ENCODE measurements around the gene SH3RF1. TPM values are rescaled to one million over a fixed set of nuclear protein-coding genes. Genes with fewer than 3 reads are reported as not detected.

The SH3RF1 gene
- total RNA-seq, 1 experiment from 2014 or later: 16.6 TPM

DNA sequence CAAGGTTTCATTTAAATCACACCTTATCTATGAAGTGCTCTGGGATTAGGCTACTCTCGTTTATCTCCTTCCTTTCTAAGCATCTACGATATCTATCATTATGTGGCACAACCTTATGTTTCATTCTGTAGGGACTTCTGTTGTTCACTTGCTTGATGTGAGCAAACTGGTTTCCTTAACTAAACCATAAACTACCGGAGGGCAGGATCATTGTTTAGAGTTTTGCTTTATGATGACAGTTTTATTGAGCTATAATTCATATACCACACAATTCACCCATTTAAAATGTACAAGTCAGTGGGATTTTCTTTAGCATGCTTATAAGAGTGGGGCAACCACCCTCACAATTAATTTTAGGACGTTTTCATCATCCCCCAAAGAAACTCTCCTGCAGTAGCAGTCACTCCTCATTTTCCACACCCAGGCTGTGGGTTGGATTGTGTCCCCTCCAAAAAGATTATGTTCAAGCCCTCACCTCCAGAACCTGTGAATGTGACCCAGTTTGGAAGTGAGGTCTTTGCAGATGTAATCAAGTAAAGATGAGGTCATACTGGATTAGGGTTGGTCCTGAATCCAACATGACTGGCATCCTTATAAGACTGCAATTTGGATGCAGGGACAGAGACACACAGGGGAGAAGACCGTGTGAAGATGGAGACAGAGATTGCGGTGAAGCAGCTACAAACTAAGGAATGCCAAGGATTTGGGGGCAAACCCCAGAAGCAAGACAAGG is 42.1 kb upstream of the SH3RF1 start (continued):
- TF ChIP-seq GABPB1 (CRISPR knock-in tag; IDR thresholded peaks at IDR 0.05) (no peak), MLX (CRISPR knock-in tag; IDR thresholded peaks at IDR 0.05) (no peak), EMX1 (CRISPR knock-in tag; IDR thresholded peaks at IDR 0.05) (no peak), HMGA2 (CRISPR knock-in tag; IDR thresholded peaks at IDR 0.05) (no peak)
- TF ChIP-seq, protein P1, sequence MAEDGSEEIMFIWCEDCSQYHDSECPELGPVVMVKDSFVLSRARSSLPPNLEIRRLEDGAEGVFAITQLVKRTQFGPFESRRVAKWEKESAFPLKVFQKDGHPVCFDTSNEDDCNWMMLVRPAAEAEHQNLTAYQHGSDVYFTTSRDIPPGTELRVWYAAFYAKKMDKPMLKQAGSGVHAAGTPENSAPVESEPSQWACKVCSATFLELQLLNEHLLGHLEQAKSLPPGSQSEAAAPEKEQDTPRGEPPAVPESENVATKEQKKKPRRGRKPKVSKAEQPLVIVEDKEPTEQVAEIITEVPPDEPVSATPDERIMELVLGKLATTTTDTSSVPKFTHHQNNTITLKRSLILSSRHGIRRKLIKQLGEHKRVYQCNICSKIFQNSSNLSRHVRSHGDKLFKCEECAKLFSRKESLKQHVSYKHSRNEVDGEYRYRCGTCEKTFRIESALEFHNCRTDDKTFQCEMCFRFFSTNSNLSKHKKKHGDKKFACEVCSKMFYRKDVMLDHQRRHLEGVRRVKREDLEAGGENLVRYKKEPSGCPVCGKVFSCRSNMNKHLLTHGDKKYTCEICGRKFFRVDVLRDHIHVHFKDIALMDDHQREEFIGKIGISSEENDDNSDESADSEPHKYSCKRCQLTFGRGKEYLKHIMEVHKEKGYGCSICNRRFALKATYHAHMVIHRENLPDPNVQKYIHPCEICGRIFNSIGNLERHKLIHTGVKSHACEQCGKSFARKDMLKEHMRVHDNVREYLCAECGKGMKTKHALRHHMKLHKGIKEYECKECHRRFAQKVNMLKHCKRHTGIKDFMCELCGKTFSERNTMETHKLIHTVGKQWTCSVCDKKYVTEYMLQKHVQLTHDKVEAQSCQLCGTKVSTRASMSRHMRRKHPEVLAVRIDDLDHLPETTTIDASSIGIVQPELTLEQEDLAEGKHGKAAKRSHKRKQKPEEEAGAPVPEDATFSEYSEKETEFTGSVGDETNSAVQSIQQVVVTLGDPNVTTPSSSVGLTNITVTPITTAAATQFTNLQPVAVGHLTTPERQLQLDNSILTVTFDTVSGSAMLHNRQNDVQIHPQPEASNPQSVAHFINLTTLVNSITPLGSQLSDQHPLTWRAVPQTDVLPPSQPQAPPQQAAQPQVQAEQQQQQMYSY (CRISPR knock-in tag; IDR thresholded peaks at IDR 0.05): no peak
- TF ChIP-seq, protein P2, sequence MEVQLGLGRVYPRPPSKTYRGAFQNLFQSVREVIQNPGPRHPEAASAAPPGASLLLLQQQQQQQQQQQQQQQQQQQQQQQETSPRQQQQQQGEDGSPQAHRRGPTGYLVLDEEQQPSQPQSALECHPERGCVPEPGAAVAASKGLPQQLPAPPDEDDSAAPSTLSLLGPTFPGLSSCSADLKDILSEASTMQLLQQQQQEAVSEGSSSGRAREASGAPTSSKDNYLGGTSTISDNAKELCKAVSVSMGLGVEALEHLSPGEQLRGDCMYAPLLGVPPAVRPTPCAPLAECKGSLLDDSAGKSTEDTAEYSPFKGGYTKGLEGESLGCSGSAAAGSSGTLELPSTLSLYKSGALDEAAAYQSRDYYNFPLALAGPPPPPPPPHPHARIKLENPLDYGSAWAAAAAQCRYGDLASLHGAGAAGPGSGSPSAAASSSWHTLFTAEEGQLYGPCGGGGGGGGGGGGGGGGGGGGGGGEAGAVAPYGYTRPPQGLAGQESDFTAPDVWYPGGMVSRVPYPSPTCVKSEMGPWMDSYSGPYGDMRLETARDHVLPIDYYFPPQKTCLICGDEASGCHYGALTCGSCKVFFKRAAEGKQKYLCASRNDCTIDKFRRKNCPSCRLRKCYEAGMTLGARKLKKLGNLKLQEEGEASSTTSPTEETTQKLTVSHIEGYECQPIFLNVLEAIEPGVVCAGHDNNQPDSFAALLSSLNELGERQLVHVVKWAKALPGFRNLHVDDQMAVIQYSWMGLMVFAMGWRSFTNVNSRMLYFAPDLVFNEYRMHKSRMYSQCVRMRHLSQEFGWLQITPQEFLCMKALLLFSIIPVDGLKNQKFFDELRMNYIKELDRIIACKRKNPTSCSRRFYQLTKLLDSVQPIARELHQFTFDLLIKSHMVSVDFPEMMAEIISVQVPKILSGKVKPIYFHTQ (CRISPR knock-in tag; IDR thresholded peaks at IDR 0.05): no peak

DNA sequence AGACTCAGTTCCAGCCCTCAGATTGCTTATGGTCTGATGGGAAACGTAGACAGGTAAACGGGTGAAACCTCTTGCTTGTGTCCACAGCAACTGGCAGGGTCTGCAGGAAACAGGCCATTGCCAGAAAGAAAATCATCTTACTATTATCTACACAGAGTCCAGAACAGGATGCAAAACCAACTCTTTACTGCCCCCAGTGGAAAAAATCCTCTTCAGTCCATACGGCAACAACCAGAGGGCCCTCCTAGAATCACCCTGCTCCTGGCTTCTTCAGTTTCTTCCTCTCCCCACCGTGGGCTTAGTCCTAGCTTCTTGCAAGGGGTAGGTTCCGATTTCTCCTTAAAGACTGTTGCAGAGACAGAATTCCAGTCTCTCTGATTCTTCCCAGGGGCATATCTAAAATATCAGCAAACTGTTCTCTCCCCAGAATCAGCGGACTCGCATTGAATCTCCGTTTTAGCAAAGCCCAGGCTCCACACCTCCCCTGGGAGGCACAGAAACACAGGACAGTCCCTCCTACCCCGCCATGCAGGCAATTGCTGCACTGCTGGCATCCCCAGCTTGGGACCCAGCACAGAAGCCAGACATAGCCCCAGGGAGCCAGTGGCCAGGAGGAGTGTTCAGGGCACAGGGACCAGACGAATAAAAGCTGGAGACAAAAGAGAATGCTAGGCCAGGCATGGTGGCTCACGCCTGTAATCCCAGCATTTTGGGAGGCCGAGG is 41.0 kb upstream of the SH3RF1 start:
- Mint-ChIP-seq H3K4me1 (peaks cover 4% of the 10 kb centered on the region), H3K4me3 (no peak overlapping the region), H3K27ac (peak overlapping the region; percentile 8; the same call in 1 of the 2 replicates), H3K9me3 (peaks cover 9% of the 10 kb centered on the region), H3K27me3 (ENCODE audit: low read depth) (no peaks in the 10 kb centered on the region), H3K36me3 (0 out of 2 replicates have a peak, but pooled peaks cover 3% of the 10 kb centered on the region)
- CTCF ChIA-PET: interaction anchor here (0.5 to 1.9 kb wide), 11 partner anchors 30 to 390 kb away, joined by 3 to 8 read pairs (median 4); partner anchors contain the start of gene CBR4
- peak; percentile 99 for ATAC-seq
- TF ChIP-seq, protein P2 (CRISPR knock-in tag; IDR thresholded peaks at IDR 0.05): no peak
- TF ChIP-seq, protein P3, sequence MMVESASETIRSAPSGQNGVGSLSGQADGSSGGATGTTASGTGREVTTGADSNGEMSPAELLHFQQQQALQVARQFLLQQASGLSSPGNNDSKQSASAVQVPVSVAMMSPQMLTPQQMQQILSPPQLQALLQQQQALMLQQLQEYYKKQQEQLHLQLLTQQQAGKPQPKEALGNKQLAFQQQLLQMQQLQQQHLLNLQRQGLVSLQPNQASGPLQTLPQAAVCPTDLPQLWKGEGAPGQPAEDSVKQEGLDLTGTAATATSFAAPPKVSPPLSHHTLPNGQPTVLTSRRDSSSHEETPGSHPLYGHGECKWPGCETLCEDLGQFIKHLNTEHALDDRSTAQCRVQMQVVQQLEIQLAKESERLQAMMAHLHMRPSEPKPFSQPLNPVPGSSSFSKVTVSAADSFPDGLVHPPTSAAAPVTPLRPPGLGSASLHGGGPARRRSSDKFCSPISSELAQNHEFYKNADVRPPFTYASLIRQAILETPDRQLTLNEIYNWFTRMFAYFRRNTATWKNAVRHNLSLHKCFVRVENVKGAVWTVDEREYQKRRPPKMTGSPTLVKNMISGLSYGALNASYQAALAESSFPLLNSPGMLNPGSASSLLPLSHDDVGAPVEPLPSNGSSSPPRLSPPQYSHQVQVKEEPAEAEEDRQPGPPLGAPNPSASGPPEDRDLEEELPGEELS (CRISPR knock-in tag; IDR thresholded peaks at IDR 0.05): no peak
- no peak for TF ChIP-seq NFE2L1 (CRISPR knock-in tag; IDR thresholded peaks at IDR 0.05)
- no peak for TF ChIP-seq CREM (CRISPR knock-in tag; IDR thresholded peaks at IDR 0.05)
- TF ChIP-seq, protein P4, sequence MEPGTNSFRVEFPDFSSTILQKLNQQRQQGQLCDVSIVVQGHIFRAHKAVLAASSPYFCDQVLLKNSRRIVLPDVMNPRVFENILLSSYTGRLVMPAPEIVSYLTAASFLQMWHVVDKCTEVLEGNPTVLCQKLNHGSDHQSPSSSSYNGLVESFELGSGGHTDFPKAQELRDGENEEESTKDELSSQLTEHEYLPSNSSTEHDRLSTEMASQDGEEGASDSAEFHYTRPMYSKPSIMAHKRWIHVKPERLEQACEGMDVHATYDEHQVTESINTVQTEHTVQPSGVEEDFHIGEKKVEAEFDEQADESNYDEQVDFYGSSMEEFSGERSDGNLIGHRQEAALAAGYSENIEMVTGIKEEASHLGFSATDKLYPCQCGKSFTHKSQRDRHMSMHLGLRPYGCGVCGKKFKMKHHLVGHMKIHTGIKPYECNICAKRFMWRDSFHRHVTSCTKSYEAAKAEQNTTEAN (CRISPR knock-in tag; IDR thresholded peaks at IDR 0.05): no peak
- no peak for TF ChIP-seq GTF2I (CRISPR knock-in tag; conservative IDR thresholded peaks at IDR 0.05)
- peak; percentile 57; the same call in 1 of the 2 replicates for TF ChIP-seq TEAD4 (CRISPR knock-in tag; IDR thresholded peaks at IDR 0.05)
- peak; percentile 17; the same call in 1 of the 2 replicates for TF ChIP-seq ZNF423 (CRISPR knock-in tag; IDR thresholded peaks at IDR 0.05)
- TF ChIP-seq KAT7 (CRISPR knock-in tag; IDR thresholded peaks at IDR 0.05; ENCODE audit: borderline replicate concordance): no peak
- TF ChIP-seq ATF2 (CRISPR knock-in tag; IDR thresholded peaks at IDR 0.05; ENCODE audit: borderline replicate concordance, low read depth): no peak
- no peak for TF ChIP-seq ZSCAN18 (CRISPR knock-in tag; IDR thresholded peaks at IDR 0.05)
- peak; percentile 90; the same call in 1 of the 2 replicates for TF ChIP-seq TEAD1 (CRISPR knock-in tag; IDR thresholded peaks at IDR 0.05)
- POLR2A ChIA-PET: no interaction called here
- DNase-seq (ENCODE audit: low spot score): peak; percentile 30
